NCI-H510A (cell line): Measurements from ENCODE around the gene C2orf68.
"Not testable (repeated sequence)": the region's sequence is repeated elsewhere in the genome, so short reads cannot be mapped to it uniquely, and the experiment has no call there.

Experiments used
- DNase-seq: peaks from one replicate; lab custom pipeline; 2025; lab: John Stamatoyannopoulos, UW

C2orf68 gene

GRCh38 chr2:85579266-85579935 lies 32.5 kb downstream of the C2orf68 start:
- DNase-seq = no peak

GRCh38 chr2:85578243-85579180 lies 33.4 kb downstream of the C2orf68 start:
- DNase-seq = no peak

DNA sequence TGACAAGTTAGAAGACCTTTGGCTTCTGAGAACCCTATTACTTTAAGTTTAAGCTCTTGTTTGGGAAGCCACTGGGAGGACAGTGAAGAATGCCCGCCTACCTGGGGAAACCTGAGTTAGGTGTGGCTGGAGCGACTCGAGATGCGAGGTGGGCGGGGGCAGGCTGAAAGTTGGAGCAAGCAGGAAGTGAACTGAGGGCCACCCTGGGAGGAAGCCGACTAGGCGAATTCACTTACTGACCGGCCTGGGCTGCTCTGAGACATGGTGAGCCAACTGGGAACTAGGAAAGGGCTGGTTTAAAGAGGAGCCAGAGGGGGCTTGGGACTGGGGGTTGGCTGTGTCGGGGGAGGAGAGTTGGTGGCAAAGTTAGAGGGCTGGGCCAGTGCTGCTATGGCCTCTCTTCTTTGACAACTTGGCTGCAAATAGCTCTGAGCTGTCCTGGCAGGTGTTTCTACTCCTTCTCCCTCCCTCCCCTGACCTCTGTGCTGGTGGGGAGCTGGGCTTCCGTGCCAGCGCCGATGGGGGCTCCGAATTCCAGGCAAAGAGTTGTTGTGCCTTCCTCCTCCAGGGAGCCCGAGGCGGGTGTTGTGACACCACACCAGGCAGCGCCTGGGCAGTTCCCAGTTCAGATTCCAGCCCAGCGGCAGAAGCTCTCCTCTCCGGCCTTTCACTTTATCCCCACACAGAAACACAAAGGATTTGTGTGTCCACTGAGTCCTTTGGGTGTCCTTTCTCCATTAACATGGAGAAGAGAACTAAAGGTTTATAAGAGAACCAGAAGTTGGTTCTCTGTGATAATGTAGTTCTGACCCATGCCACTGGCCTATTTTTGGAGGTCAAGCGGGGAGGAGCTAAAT lies 34.3 kb downstream of the C2orf68 start, which contains the start of gene VAMP8:
Gene VAMP8 (plus strand): TSS at position 201 of the 857 bp plus-strand sequence. CDS start 61 bp downstream, at position 262.
- peak; percentile 69 for DNase-seq

DNA sequence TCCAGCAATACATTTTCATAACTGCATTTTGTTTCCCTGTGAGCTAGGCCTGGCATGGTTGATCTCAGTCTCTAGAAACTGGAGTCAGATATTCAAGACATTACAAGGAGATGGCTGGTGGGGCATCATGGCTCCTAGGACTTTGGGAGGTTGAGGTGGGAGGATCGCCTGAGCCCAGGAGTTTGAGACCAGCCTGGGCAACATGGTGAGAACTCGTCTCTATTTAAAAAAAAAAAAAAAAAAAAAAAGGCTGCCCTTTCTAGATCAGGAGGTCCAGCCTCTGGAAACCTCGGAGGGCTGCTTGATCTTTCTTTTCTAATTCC lies 34.8 kb downstream of the C2orf68 start:
- DNase-seq = no peak

- no peak for DNase-seq
Measured at GRCh38 chr2:85575739-85576138, 36.1 kb downstream of the C2orf68 start.

- DNase-seq = no peak
Measured at GRCh38 chr2:85566265-85566664, 45.6 kb downstream of the C2orf68 start.

DNA sequence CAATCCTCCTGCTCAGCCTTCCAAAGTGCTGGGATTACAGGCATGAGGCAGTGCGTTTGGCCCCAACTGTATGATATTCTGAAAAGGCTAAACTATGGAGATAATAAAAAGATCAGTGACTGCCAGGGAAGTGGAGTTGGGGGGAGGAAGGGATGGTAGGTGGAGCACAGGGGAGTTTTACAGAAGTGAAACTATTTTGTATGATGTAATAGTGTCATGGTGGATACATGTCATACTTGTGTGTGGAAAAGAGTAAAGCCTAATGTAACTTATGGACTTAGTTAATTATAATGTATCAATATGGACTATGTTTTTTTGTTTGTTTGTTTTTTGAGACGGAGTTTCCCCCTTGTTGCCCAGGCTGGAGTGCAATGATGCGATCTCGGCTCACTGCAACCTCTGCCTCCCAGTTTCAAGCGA lies 47.7 kb downstream of the C2orf68 start:
- DNase-seq = no peak

DNA sequence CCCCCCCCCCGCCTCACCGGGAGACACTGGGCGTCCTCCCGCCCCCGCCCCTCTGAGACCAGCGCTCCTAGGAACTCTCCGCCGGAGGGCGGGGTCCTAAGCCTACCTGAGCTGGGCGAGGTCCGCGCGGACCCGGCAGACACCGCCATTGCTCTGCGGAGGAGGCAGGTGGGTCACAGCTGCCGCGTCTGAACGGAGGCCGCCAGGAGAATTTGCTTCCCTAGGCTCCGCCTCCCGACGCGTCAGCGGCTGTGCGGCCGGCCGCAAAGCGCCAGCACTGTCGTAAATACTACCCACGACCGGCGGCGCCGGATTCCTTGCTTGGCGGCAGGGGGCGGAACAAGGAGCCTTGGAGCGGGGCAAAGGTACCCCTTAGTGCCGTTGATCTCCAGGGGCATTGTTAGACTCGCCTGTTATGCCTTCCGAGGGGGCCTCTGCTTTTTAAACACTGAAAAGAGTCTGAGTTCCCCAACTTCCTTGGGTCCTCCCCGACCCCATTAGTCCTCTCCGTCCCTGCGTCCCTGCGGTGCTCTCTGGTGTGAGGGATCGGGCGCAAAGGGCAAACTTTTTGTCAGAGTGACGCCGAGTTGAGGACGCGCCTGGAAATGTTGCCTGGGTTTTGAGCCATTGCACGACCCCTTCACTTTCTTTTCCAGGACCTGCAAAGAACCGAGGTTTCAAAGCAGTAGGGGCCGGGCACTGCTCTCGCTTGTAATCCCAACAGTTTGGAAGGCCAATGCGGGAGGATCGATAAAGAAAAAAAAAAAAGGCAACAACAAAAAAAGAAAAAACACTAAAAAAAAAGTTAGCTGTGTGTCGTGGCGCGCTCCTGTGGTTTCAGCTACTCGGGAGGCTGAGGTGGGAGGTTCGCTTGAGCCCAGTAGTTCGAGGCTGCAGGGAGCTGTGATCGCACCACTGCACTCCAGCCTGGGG lies 50.3 kb downstream of the C2orf68 start, which contains the start of gene GGCX:
Gene GGCX (minus strand): TSS at position 214 of the 933 bp plus-strand sequence. CDS start 65 bp downstream, at position 149.
- DNase-seq = peak; percentile 94

DNA sequence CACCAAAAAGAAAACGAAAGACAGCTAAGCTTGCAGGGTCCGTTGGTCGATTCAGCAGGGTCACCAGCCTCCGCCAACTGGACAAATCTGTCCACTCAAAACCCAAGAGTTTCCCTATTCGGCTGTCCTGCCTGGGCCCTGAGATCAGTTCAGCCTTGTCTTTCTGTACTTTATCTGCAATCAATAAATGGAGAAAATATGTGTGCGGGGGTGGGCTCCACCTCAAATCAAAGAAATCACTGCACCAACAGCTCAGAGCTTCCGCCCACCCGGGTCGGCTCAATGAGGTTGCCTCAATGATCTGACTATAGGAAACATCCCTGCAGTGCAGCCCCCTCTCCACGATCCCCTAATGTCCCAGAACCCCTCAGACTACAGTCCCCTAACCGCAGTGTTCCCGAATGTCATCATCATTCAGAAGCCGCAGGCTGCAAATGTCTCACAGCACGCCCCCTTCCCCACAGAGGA lies 51.0 kb downstream of the C2orf68 start:
- DNase-seq = no peak

- DNase-seq = not testable (repeated sequence)
Measured at GRCh38 chr2:85560403-85560726, 51.5 kb downstream of the C2orf68 start.

DNA sequence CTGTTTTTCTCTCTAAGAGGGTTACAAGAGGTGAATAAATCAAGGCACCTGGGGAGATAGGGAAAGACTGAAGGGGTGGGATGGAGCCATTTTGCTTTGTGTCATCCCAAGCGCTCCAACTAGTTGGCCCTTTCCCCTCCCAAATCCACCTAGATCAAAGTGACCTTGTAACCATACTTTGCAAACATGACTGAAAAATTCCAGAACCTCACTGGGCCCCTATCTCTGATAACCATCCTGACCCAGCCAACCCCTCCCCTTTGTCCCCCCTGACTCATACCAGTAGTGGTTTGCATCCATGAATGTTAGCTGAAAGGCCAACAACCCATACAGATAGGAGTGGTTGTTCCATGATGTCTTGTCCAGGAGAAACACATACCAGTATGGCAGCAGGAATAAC lies 53.7 kb downstream of the C2orf68 start:
- no peak for DNase-seq

GRCh38 chr2:85557130-85557529 lies 54.7 kb downstream of the C2orf68 start:
- DNase-seq = no peak
